OCI-LY1 (cell line): Measurements from ENCODE around the gene GSG1L.

Experiments used
- H2AFZ ChIP-seq: fragments of 200-600 bp; sonication (generic), shearing (Covaris generic); 2 replicates; pipeline ENCODE4 v1.6.0; 2014; ENCODE audit warnings: antibody characterized with exemption, mild to moderate bottlenecking, low read length
- H3F3A ChIP-seq: fragments of 200-600 bp; sonication (generic), shearing (Covaris generic); 2 replicates; pipeline ENCODE4 v1.6.0; 2014; ENCODE audit warnings: mild to moderate bottlenecking, antibody characterized with exemption, low read length, moderate library complexity; ENCODE audit not compliant: insufficient read depth
- H3K27ac ChIP-seq: fragments of 200-600 bp; sonication (generic); 2 replicates; pipeline ENCODE4 v1.5.1; 2014; ENCODE audit warnings: low read length, mixed run types, mild to moderate bottlenecking, low read depth; ENCODE audit not compliant: poor library complexity, severe bottlenecking
- H3K27me3 ChIP-seq: fragments of 200-600 bp; sonication (generic); 2 replicates; pipeline ENCODE4 v1.6.0; 2014; ENCODE audit warnings: antibody characterized with exemption, mild to moderate bottlenecking, low read length, moderate library complexity; ENCODE audit not compliant: insufficient read depth
- H3K36me3 ChIP-seq: fragments of 200-600 bp; sonication (generic); 2 replicates; pipeline ENCODE4 v1.6.1; 2014; ENCODE audit warnings: mild to moderate bottlenecking, antibody characterized with exemption, low read length, moderate library complexity, mixed read lengths; ENCODE audit not compliant: insufficient read depth
- H3K4me1 ChIP-seq: fragments of 200-600 bp; sonication (generic); 2 replicates; pipeline ENCODE4 v1.5.1; 2014; ENCODE audit warnings: mild to moderate bottlenecking, low read length, moderate library complexity; ENCODE audit not compliant: insufficient read depth, severe bottlenecking
- H3K4me2 ChIP-seq: fragments of 200-600 bp; sonication (generic), shearing (Covaris generic); 2 replicates; pipeline ENCODE4 v1.6.1; 2014; ENCODE audit warnings: low read length
- H3K4me3 ChIP-seq: fragments of 200-600 bp; sonication (generic); 2 replicates; pipeline ENCODE4 v1.5.1; 2014; ENCODE audit warnings: low read length, low read depth, mild to moderate bottlenecking, mixed read lengths; ENCODE audit not compliant: poor library complexity, severe bottlenecking
- H3K79me2 ChIP-seq: fragments of 200-600 bp; shearing (Covaris generic); 2 replicates; pipeline ENCODE4 v1.6.1; 2016; ENCODE audit warnings: mixed run types, low read length, mixed read lengths; ENCODE audit not compliant: insufficient read depth
- H3K9ac ChIP-seq: fragments of 200-600 bp; sonication (generic), shearing (Covaris generic); 2 replicates; pipeline ENCODE4 v1.6.1; 2014; ENCODE audit warnings: mild to moderate bottlenecking, low read length, mixed read lengths
- H3K9me2 ChIP-seq: fragments of 200-600 bp; sonication (generic), shearing (Covaris generic); 2 replicates; pipeline ENCODE4 v1.6.1; 2014; ENCODE audit warnings: low read depth, mild to moderate bottlenecking, low read length, mixed read lengths
- H3K9me3 ChIP-seq: fragments of 200-600 bp; shearing (Covaris generic); 2 replicates; pipeline ENCODE4 v1.6.1; 2014; ENCODE audit warnings: low read length, mixed read lengths
- H4K20me1 ChIP-seq: fragments of 200-600 bp; sonication (generic), shearing (Covaris generic); 2 replicates; pipeline ENCODE4 v1.6.0; 2016; ENCODE audit warnings: mild to moderate bottlenecking, low read length; ENCODE audit not compliant: insufficient read depth
- CTCF ChIP-seq: fragments of 200-600 bp; sonication (generic), shearing (Covaris generic); IDR thresholded peaks from 2 replicates; pipeline ENCODE4 v1.5.1; 2017; ENCODE audit warnings: mild to moderate bottlenecking, antibody characterized with exemption, low read length, moderate library complexity, mixed read lengths
- EZH2 ChIP-seq: fragments of 200-600 bp; sonication (generic), shearing (Covaris generic); IDR thresholded peaks from 2 replicates; pipeline ENCODE4 v1.8.0; 2017; ENCODE audit warnings: borderline replicate concordance, mixed run types, mild to moderate bottlenecking, antibody characterized with exemption, low read length, moderate library complexity, mixed read lengths

GSG1L gene

DNA sequence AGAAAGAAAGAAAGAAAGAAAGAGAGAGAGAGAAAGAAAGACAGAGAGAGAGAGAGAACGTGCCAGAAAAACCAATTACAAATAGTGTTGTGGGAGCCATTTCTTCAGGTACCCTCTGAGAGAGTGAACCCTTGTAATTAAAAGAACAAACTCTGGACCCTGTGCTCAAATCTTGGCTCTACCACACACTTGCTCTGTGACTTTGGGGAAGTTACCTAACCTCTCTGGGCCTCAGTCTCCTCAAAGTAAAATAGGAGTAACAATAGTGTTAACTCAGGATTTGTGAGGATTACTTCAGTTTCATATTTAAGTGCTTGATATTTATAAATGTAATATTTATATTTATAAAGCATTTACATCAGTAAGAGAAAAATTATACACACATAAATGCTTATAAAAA, 139.8 kb downstream of the GSG1L start:
- TF ChIP-seq CTCF, result no peak
- TF ChIP-seq EZH2, result no peak

DNA sequence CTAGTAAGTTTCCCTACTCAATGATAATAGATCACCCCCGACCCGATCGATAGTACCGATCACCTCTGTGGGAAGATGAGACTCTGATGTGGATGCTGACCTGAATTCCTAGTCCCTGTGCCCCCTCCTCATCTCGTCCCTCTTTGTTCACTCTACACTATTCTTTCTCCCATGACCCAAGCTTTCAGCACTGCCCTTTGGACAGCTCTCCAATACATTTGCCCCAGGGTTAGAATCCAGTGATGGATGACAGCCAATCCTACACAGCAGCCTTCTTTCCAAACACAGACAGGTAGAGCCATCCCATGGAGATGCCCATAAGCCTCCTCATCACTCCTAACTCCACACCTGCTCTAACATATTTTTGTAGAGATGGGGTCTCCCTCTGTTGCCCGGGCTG, 141.1 kb downstream of the GSG1L start:
- H3K4me2 ChIP-seq, result no peak overlapping the region
- no peaks in the 10 kb centered on the region for H3K36me3 ChIP-seq
- no peaks in the 10 kb centered on the region for H3K27me3 ChIP-seq
- H3K79me2 ChIP-seq, result no peaks in the 10 kb centered on the region
- no peak overlapping the region for H2AFZ ChIP-seq
- H3K4me3 ChIP-seq, result no peak overlapping the region
- TF ChIP-seq CTCF, result no peak
- no peak for TF ChIP-seq EZH2
- no peaks in the 10 kb centered on the region for H3K4me1 ChIP-seq
- no peaks in the 10 kb centered on the region for H3K9me2 ChIP-seq
- no peak overlapping the region for H3K9ac ChIP-seq
- H3F3A ChIP-seq, result no peaks in the 10 kb centered on the region
- no peaks in the 10 kb centered on the region for H4K20me1 ChIP-seq
- no peaks in the 10 kb centered on the region for H3K9me3 ChIP-seq
- H3K27ac ChIP-seq, result no peak overlapping the region

More for the DNA sequence above, 139.8 kb downstream of the GSG1L start:
- Histone ChIP-seq H3K9ac (no peak overlapping the region), H3K27me3 (no peaks in the 10 kb centered on the region), H3K27ac (no peak overlapping the region), H3F3A (no peaks in the 10 kb centered on the region), H3K9me3 (no peaks in the 10 kb centered on the region), H3K4me3 (no peak overlapping the region), H2AFZ (no peak overlapping the region), H3K36me3 (no peaks in the 10 kb centered on the region), H4K20me1 (no peaks in the 10 kb centered on the region), H3K79me2 (no peaks in the 10 kb centered on the region), H3K9me2 (no peaks in the 10 kb centered on the region), H3K4me2 (no peak overlapping the region), H3K4me1 (no peaks in the 10 kb centered on the region)

- no peaks in the 10 kb centered on the region for H3K9me2 ChIP-seq
- no peaks in the 10 kb centered on the region for H3K79me2 ChIP-seq
- H3F3A ChIP-seq, result no peaks in the 10 kb centered on the region
- H3K4me2 ChIP-seq, result no peak overlapping the region
- no peak overlapping the region for H3K9ac ChIP-seq
- H3K36me3 ChIP-seq, result no peaks in the 10 kb centered on the region
- no peak overlapping the region for H2AFZ ChIP-seq
- no peak overlapping the region for H3K4me3 ChIP-seq
- no peak overlapping the region for H3K27ac ChIP-seq
- TF ChIP-seq CTCF, result no peak
- TF ChIP-seq EZH2, result no peak
- no peaks in the 10 kb centered on the region for H4K20me1 ChIP-seq
- no peaks in the 10 kb centered on the region for H3K4me1 ChIP-seq
- no peaks in the 10 kb centered on the region for H3K27me3 ChIP-seq
- no peaks in the 10 kb centered on the region for H3K9me3 ChIP-seq
Observed at GRCh38 chr16:27921134-27921533, 142.4 kb downstream of the GSG1L start.
